ENCODE measurements around the gene TICAM2.

DNA sequence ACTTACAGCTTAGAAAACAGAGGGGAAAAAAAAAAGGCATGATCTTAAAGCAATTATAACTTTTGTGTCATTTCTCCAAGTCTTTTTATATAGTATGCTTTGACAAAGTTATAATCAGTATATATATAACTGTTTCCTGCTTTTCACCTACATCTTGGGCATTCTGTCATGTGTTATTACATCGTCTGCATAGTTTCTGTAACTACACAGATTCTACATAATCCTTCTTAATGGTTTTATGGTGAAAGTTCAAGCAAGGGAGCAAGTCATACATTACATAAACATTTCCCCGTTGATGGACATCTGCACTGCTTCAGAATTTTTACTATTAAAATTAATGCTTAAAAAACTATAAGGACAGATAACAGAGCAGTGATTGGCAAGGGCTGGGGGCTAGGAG, 69.8 kb downstream of the TICAM2 start:
- TF ChIP-seq, protein P1, sequence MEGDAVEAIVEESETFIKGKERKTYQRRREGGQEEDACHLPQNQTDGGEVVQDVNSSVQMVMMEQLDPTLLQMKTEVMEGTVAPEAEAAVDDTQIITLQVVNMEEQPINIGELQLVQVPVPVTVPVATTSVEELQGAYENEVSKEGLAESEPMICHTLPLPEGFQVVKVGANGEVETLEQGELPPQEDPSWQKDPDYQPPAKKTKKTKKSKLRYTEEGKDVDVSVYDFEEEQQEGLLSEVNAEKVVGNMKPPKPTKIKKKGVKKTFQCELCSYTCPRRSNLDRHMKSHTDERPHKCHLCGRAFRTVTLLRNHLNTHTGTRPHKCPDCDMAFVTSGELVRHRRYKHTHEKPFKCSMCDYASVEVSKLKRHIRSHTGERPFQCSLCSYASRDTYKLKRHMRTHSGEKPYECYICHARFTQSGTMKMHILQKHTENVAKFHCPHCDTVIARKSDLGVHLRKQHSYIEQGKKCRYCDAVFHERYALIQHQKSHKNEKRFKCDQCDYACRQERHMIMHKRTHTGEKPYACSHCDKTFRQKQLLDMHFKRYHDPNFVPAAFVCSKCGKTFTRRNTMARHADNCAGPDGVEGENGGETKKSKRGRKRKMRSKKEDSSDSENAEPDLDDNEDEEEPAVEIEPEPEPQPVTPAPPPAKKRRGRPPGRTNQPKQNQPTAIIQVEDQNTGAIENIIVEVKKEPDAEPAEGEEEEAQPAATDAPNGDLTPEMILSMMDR (IDR thresholded peaks at IDR 0.05), result no peak
- no peak for TF ChIP-seq EZH2 (IDR thresholded peaks at IDR 0.05; ENCODE audit: borderline replicate concordance, insufficient read depth, low read depth, low read length, poor library complexity, severe bottlenecking)

Data from B cell (primary cell).